Esophagus muscularis mucosa (tissue), 3 donors: Measurements from ENCODE around the gene RABEP1.

Experiments used
- CTCF ChIP-seq, 3 experiments: fragments of 200-600 bp in 2 of 3; fragments of 450-650 bp in 1 of 3; sonication (generic) in 2 of 3; IDR thresholded peaks; one replicate each; pipeline ENCODE4 v1.5.1; 2017 to 2019; ENCODE audit warnings: antibody characterized with exemption in 3 of 3, mild to moderate bottlenecking in 2 of 3, moderate library complexity in 1 of 3
- POLR2AphosphoS5 ChIP-seq, 2 donors: sonication (generic); formaldehyde crosslinking; IDR thresholded peaks; one replicate each; pipeline ENCODE4 v1.6.1; 2017; ENCODE audit warnings: antibody characterized with exemption in 2 of 2

GRCh38 chr17:5263441-5263840 lies 18.6 kb upstream of the RABEP1 start:
- TF ChIP-seq CTCF (IDR thresholded peaks at IDR 0.05), result no peak
- TF ChIP-seq POLR2AphosphoS5 (IDR thresholded peaks at IDR 0.05), result no peak
